Spinal cord (tissue), 10 donors: ENCODE measurements around the gene SLC16A9. TPM values are rescaled to one million over a fixed set of nuclear protein-coding genes. Genes with fewer than 3 reads are reported as not detected.
A peak's percentile ranks its signal among the peaks of the same experiment; 100 is the strongest.

Experiments
- DNase-seq, 6 donors: peaks; one replicate each; pipeline versions ENCODE4 v3.0.0 to v3.0.0-alpha.2; 2013 to 2015; ENCODE audit warnings: low spot score in 6 of 6, low read depth in 4 of 6
- H3K27ac ChIP-seq: one replicate; pipeline ENCODE4 v1.5.1; 2013; ENCODE audit warnings: low read depth, low read length, control low read depth
- H3K27me3 ChIP-seq: one replicate; pipeline ENCODE4 v1.6.1; 2013; ENCODE audit warnings: low read length; ENCODE audit not compliant: control insufficient read depth, insufficient read depth
- H3K36me3 ChIP-seq: one replicate; pipeline ENCODE4 v1.6.1; 2013; ENCODE audit warnings: low read length; ENCODE audit not compliant: control insufficient read depth, insufficient read depth
- H3K4me1 ChIP-seq: one replicate; pipeline ENCODE4 v1.6.1; 2013; ENCODE audit warnings: low read length; ENCODE audit not compliant: control insufficient read depth, insufficient read depth
- H3K4me3 ChIP-seq: one replicate; pipeline ENCODE4 v1.5.1; 2013; ENCODE audit warnings: low read depth, low read length, control low read depth
- H3K9me3 ChIP-seq: one replicate; pipeline ENCODE4 v1.6.1; 2013; ENCODE audit warnings: low read length; ENCODE audit not compliant: control insufficient read depth, insufficient read depth
- WGBS: methylation state at CpG from one replicate; pipeline ENCODE4 v1.1.5; 2013; ENCODE audit warnings: missing lambda C conversion rate; ENCODE audit not compliant: insufficient coverage; 5-methylcytosine and 5-hydroxymethylcytosine counted together
- polyA plus RNA-seq, 2 donors: library from polyadenylated mRNA; unstranded; fragments of 120-200 nt; gene quantifications; one replicate each; pipeline ENCODE4 v1.2.1, GENCODE V29; 2013; ENCODE audit not compliant: insufficient read length in 2 of 2
- total RNA-seq, 2 donors: library from RNA; depleted of rRNA in 1 of 2; stranded (reverse); fragments of 120-200 nt in 1 of 2; fragments of >200 nt in 1 of 2; gene quantifications; one replicate each; pipeline versions ENCODE4 v1.2.3 to v1.2.4, GENCODE V29; 2013 to 2014
- donor health status: healthy.

SLC16A9 gene
- total and polyA plus RNA-seq, 4 donors: 26.6 to 108 (median 43.8) TPM

- Histone ChIP-seq H3K9me3 (no peaks in the 10 kb centered on the region), H3K4me1 (no peaks in the 10 kb centered on the region), H3K27ac (no peak overlapping the region), H3K4me3 (no peak overlapping the region), H3K27me3 (no peaks in the 10 kb centered on the region), H3K36me3 (no peaks in the 10 kb centered on the region)
- 100% methylated on average over 1 of the region's 3 CpGs for WGBS
- no peak for DNase-seq
Measured at GRCh38 chr10:59724098-59724938, 14.7 kb upstream of the SLC16A9 start.

- no peak for DNase-seq
- Histone ChIP-seq H3K4me3 (no peak overlapping the region), H3K4me1 (no peaks in the 10 kb centered on the region), H3K27me3 (no peaks in the 10 kb centered on the region), H3K9me3 (no peaks in the 10 kb centered on the region), H3K27ac (no peak overlapping the region), H3K36me3 (no peaks in the 10 kb centered on the region)
Measured at GRCh38 chr10:59720377-59720776, 10.7 kb upstream of the SLC16A9 start.

GRCh38 chr10:59719374-59719773, 9.7 kb upstream of the SLC16A9 start:
- H3K9me3 ChIP-seq: no peaks in the 10 kb centered on the region
- H3K4me3 ChIP-seq: no peak overlapping the region
- DNase-seq: no peak
- H3K4me1 ChIP-seq: no peaks in the 10 kb centered on the region
- no peaks in the 10 kb centered on the region for H3K36me3 ChIP-seq
- no CpG with 5 or more reads among the region's 2 CpGs for WGBS
- no peak overlapping the region for H3K27ac ChIP-seq
- no peaks in the 10 kb centered on the region for H3K27me3 ChIP-seq

GRCh38 chr10:59718257-59718656, 8.6 kb upstream of the SLC16A9 start:
- 17% methylated on average over 1 of the region's 2 CpGs for WGBS
- Histone ChIP-seq H3K27me3 (no peaks in the 10 kb centered on the region), H3K4me1 (no peaks in the 10 kb centered on the region), H3K36me3 (no peaks in the 10 kb centered on the region), H3K9me3 (no peaks in the 10 kb centered on the region), H3K4me3 (no peak overlapping the region), H3K27ac (no peak overlapping the region)
- DNase-seq: no peak

- H3K27me3 ChIP-seq: peaks cover 5% of the 10 kb centered on the region
- WGBS: 100% methylated on average over 5 of the region's 7 CpGs
- no peaks in the 10 kb centered on the region for H3K36me3 ChIP-seq
Measured at GRCh38 chr10:59713196-59713821, 3.7 kb upstream of the SLC16A9 start.

GRCh38 chr10:59711871-59712494, 2.3 kb upstream of the SLC16A9 start:
- no peak overlapping the region for H3K27ac ChIP-seq
- no peaks in the 10 kb centered on the region for H3K9me3 ChIP-seq
- DNase-seq: no peak
- peaks cover 5% of the 10 kb centered on the region for H3K27me3 ChIP-seq
- 78% methylated on average over 1 of the region's 3 CpGs for WGBS
- no peak overlapping the region for H3K4me3 ChIP-seq
- no peaks in the 10 kb centered on the region for H3K36me3 ChIP-seq
- H3K4me1 ChIP-seq: peaks cover 15% of the 10 kb centered on the region

More at GRCh38 chr10:59713196-59713821, 3.7 kb upstream of the SLC16A9 start:
- H3K4me3 ChIP-seq: no peak overlapping the region
- no peak overlapping the region for H3K27ac ChIP-seq
- no peak for DNase-seq
- H3K9me3 ChIP-seq: no peaks in the 10 kb centered on the region
- H3K4me1 ChIP-seq: peaks cover 15% of the 10 kb centered on the region

GRCh38 chr10:59708816-59709394, 745 bp downstream of the SLC16A9 start:
- Histone ChIP-seq H3K4me3 (peak overlapping the region; percentile 74), H3K4me1 (peaks cover 15% of the 10 kb centered on the region), H3K27me3 (peaks cover 5% of the 10 kb centered on the region), H3K36me3 (no peaks in the 10 kb centered on the region), H3K9me3 (no peaks in the 10 kb centered on the region), H3K27ac (peak overlapping the region; percentile 75)
- under 1% methylated on average over 42 of the region's 42 CpGs for WGBS
- peak in 3 of 6 donors; percentile 14 to 63 (median 55) for DNase-seq

GRCh38 chr10:59706851-59707797, 2.5 kb downstream of the SLC16A9 start:
- Histone ChIP-seq H3K9me3 (no peaks in the 10 kb centered on the region), H3K27ac (no peak overlapping the region), H3K4me1 (peaks cover 15% of the 10 kb centered on the region), H3K4me3 (peak overlapping the region; percentile 74), H3K27me3 (peaks cover 5% of the 10 kb centered on the region), H3K36me3 (no peaks in the 10 kb centered on the region)
- WGBS: 100% methylated on average over 4 of the region's 8 CpGs
- no peak for DNase-seq

- Histone ChIP-seq H3K9me3 (no peaks in the 10 kb centered on the region), H3K4me3 (no peak overlapping the region), H3K4me1 (peaks cover 15% of the 10 kb centered on the region), H3K27ac (no peak overlapping the region), H3K27me3 (peaks cover 5% of the 10 kb centered on the region), H3K36me3 (no peaks in the 10 kb centered on the region)
- no peak for DNase-seq
Measured at GRCh38 chr10:59705931-59706330, 3.7 kb downstream of the SLC16A9 start.
